H1 (cell line): ENCODE measurements around the gene KLF9. TPM values are rescaled to one million over a fixed set of nuclear protein-coding genes. Genes with fewer than 3 reads are reported as not detected.

Experiments
- ATF2 ChIP-seq: IDR thresholded peaks from 2 replicates; pipeline ENCODE4 v1.6.1; 2012; ENCODE audit warnings: low read length, inconsistent platforms
- ATF3 ChIP-seq: IDR thresholded peaks from 2 replicates; pipeline ENCODE4 v1.6.1; 2011; ENCODE audit warnings: low read depth, mild to moderate bottlenecking, low read length; ENCODE audit not compliant: insufficient read depth
- FOSL1 ChIP-seq: IDR thresholded peaks from 2 replicates; pipeline ENCODE4 v1.6.1; 2011; ENCODE audit warnings: mild to moderate bottlenecking, low read depth, low read length, moderate library complexity; ENCODE audit not compliant: insufficient read depth
- GTF2F1 ChIP-seq: IDR thresholded peaks from 2 replicates; pipeline ENCODE4 v1.6.1; 2012; ENCODE audit warnings: low read depth, low read length, improper control_type of control experiment, borderline replicate concordance
- HDAC2 ChIP-seq, 2 experiments: fragments of 300-600 bp in 1 of 2; sonication (generic) in 1 of 2; IDR thresholded peaks; 2 replicates each; pipeline ENCODE4 v1.6.1; 2011 to 2012; ENCODE audit warnings: low read depth in 2 of 2, low read length in 2 of 2, mild to moderate bottlenecking in 2 of 2, moderate library complexity in 2 of 2, borderline replicate concordance in 1 of 2, inconsistent platforms in 1 of 2
- RFX5 ChIP-seq: IDR thresholded peaks from 2 replicates; pipeline ENCODE4 v1.6.1; 2011; ENCODE audit warnings: low read depth, low read length, improper control_type of control experiment, borderline replicate concordance
- SAP30 ChIP-seq: fragments of 300-600 bp; sonication (generic); IDR thresholded peaks from 2 replicates; pipeline ENCODE4 v1.7.1; 2012; ENCODE audit warnings: low read length, moderate library complexity, mild to moderate bottlenecking, inconsistent platforms; ENCODE audit not compliant: insufficient read depth, insufficient replicate concordance
- SIN3A ChIP-seq, 2 experiments: IDR thresholded peaks in 1 of 2; conservative IDR thresholded peaks in 1 of 2; 2 replicates each; pipeline ENCODE4 v1.6.1; 2011 to 2012; ENCODE audit warnings: low read length in 2 of 2, improper control_type of control experiment in 1 of 2, low read depth in 1 of 2, mild to moderate bottlenecking in 1 of 2
- SIX5 ChIP-seq: IDR thresholded peaks from 2 replicates; pipeline ENCODE4 v1.6.1; 2011; ENCODE audit warnings: mild to moderate bottlenecking, low read depth, low read length
- SP1 ChIP-seq: IDR thresholded peaks from 2 replicates; pipeline ENCODE4 v1.6.1; 2011; ENCODE audit warnings: low read depth, low read length
- polyA plus RNA-seq, 7 experiments: library from polyadenylated mRNA; depleted of rRNA in 3 of 7; stranded (reverse) in 5 of 7; unstranded in 2 of 7; fragments of >200 nt in 5 of 7; fragments of 200-250 nt in 2 of 7; gene quantifications; 1 replicate in 5 of 7; 2 replicates in 1 of 7; 4 replicates in 1 of 7; pipeline versions ENCODE4 v1.2.1 to v1.2.3, GENCODE V29; 2011 to 2013; ENCODE audit warnings: missing spikeins in 2 of 7, mixed read lengths in 2 of 7
- total RNA-seq: library from RNA; stranded (reverse); fragmentation: NEBNext Ultra II Directional; extraction: Animal tissue kit (Norgen Biotek cat#: 25700); gene quantifications from 2 replicates; pipeline ENCODE4 v1.2.1, GENCODE V29; 2021
- TF ChIP-seq, protein P1 (sequence below): IDR thresholded peaks from 2 replicates; pipeline ENCODE4 v1.6.1; 2012; ENCODE audit warnings: inconsistent platforms

Gene KLF9
- total and polyA plus RNA-seq, 2 of the 8 experiments (the other 6 are each of a cell fraction or from before 2014, with no cell fraction given), result 0.47 to 0.82 TPM

- no peak for TF ChIP-seq HDAC2 (IDR thresholded peaks at IDR 0.05; ENCODE audit: borderline replicate concordance in 1 of 2, low read depth in 2 of 2, low read length in 2 of 2)
- TF ChIP-seq SP1, result no peak
- TF ChIP-seq GTF2F1, result no peak
- TF ChIP-seq SIX5, result no peak
- TF ChIP-seq, protein P1, sequence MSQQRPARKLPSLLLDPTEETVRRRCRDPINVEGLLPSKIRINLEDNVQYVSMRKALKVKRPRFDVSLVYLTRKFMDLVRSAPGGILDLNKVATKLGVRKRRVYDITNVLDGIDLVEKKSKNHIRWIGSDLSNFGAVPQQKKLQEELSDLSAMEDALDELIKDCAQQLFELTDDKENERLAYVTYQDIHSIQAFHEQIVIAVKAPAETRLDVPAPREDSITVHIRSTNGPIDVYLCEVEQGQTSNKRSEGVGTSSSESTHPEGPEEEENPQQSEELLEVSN, result peak; percentile 62; the same call in 1 of the 2 replicates
- peak in 1 of 2 experiments; percentile 41; a peak in 1 of 4 replicates for TF ChIP-seq SIN3A (conservative IDR thresholded peaks at IDR 0.05 in 1 of 2, IDR thresholded peaks at IDR 0.05 in 1 of 2; ENCODE audit: low read depth in 1 of 2, low read length in 2 of 2)
- TF ChIP-seq SAP30, result no peak
- no peak for TF ChIP-seq FOSL1
- no peak for TF ChIP-seq ATF3
- no peak for TF ChIP-seq ATF2
- no peak for TF ChIP-seq RFX5
These were observed 2.3 kb downstream of the KLF9 start (continued) for GRCh38 chr9:70411930-70412831.
